ENCODE results near the gene PTPRCAP. TPM values are rescaled to one million over a fixed set of nuclear protein-coding genes. Genes with fewer than 3 reads are reported as not detected.

PTPRCAP gene
- total and polyA plus RNA-seq, 5 experiments from 2014 or later = 212 to 717 (median 647) TPM

DNA sequence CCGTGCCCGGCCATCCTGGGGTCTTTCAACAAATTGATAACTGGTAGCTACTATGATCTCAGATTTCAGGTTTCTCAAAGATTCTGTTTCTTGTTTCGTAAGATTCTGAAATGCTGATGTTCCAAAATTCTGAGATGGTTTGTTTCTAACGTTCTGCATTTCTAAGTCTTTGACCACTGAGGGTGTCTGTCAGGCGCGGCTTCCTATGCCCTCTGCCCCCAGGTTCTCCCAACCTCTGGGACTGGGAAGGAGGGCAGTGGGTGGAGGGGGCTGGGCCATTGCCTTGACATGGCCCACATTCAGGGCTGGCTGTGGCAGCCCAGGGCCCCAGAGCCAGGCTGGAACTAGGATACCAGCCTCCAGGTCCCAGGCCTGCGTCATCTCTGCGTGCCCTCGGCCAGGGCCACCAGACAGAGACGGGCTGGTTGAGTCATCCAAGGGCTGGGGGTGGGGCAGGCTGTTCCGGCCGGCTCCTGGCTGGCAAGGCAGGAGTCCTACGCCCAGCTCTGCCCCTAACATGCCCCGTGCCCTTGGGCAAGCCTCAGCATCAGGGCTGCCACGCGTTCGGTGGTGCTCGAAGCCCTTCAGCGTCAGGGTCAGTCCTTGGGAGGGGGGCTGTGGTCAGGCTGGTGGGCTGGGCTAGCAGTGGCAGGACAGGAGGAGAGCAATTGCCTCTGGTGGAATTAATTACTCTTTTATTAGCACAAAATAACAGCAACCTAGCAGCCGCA lies 26.4 kb upstream of the PTPRCAP start:
- no peaks in the 10 kb centered on the region for H3K36me3 Mint-ChIP-seq
- DNase-seq (no peak), ATAC-seq (no peak)
- POLR2A ChIA-PET = interaction anchor here (0.9 to 28.8 kb wide), 8 partner anchors 9 to 56 kb away, joined by 3 to 780 read pairs (median 50); partner anchors contain the start of genes AIP, CABP4, CARNS1 and CORO1B
- H3K27me3 Mint-ChIP-seq = no peaks in the 10 kb centered on the region
- H3K9me3 Mint-ChIP-seq = no peaks in the 10 kb centered on the region
- H3K27ac Mint-ChIP-seq = peak overlapping the region; percentile 37 to 97 (median 94)
- peak overlapping the region; percentile 81 to 92 (median 88) for H3K4me3 Mint-ChIP-seq
- H3K4me1 Mint-ChIP-seq = peaks cover 18 to 57% (median 39%) of the 10 kb centered on the region in 4 donors

DNA sequence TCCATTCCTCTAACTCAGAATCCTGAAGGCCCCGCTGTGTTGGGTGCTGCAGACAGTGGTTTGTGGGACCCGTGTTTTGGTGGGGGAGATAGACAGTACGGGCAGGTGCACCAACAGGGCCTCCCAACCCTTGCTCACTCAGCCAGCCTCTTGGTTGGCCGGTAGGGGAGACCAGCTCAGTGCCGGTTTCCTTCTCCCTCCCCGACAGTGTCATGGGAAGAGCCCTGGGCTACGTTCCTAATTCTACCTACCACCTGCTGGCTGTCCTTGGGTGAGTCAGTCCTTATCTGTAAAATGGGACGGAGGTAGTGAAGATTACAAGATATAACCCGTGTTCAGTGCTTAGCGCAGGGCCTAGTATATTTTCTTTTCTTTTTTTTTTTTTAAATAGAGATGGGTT lies 25.7 kb upstream of the PTPRCAP start:
- Mint-ChIP-seq H3K4me3 (peak overlapping the region in 3 of 10 donors; percentile 7 to 58 (median 24)), H3K9me3 (no peaks in the 10 kb centered on the region), H3K27ac (peak overlapping the region in 6 of 10 donors; percentile 8 to 95 (median 44)), H3K36me3 (no peaks in the 10 kb centered on the region), H3K4me1 (peaks cover 15 to 54% (median 36%) of the 10 kb centered on the region in 4 donors), H3K27me3 (no peaks in the 10 kb centered on the region)
- POLR2A ChIA-PET = interaction anchor here (0.9 to 28.8 kb wide), 6 partner anchors 8 to 55 kb away, joined by 4 to 780 read pairs (median 86); partner anchors contain the start of genes AIP, CABP4, CORO1B and GPR152
- ATAC-seq (no peak), DNase-seq (peak in 1 of 10 donors; percentile 40)

DNA sequence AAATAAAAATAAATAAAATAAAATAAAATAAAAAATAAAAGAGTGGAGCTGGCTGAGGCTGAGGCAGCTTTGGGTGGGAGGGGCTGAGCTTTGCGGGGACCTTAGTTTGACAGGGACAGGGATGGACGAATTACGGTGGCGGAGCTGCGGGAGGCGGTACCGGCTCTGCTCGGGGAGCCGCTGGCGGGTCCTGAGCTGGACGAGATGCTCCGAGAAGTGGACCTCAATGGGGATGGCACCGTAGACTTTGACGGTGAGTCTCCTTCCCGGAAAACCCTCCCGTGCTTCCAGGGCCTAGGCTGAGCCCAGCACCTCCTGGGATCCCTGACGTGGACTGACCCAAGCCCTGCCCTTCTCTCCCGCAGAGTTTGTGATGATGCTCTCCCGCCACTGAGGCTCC lies 20.8 kb upstream of the PTPRCAP start:
- POLR2A ChIA-PET = interaction anchor here (3.4 to 28.8 kb wide), 4 partner anchors 10 to 39 kb away, joined by 14 to 780 read pairs (median 83); partner anchors contain the start of genes CORO1B, GPR152, PTPRCAP and RPS6KB2
- Mint-ChIP-seq H3K9me3 (no peaks in the 10 kb centered on the region), H3K27me3 (no peaks in the 10 kb centered on the region), H3K4me1 (peaks cover 0 to 34% (median 7%) of the 10 kb centered on the region in 4 donors), H3K27ac (no peak overlapping the region), H3K36me3 (no peaks in the 10 kb centered on the region), H3K4me3 (no peak overlapping the region)
- DNase-seq (peak in 1 of 10 donors; percentile 51), ATAC-seq (no peak)

DNA sequence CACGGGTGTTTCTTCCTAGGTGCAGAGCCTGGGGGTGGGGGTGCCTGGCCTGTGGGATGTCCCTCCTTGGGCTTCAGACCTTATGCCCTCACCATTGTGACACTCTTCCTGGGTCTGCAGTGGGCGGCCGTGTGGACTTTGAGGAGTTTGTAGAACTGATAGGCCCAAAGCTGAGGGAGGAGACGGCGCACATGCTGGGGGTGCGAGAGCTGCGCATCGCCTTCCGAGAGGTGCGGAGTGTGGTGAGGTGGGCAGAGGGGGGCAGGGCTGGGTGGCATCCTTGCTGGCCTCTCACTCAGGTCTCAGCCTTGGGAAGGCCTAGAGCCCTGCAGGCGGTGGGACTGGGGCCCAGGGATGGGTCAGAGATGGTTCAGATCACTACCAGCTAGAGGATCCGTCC lies 20.0 kb upstream of the PTPRCAP start:
- H3K9me3 Mint-ChIP-seq = no peaks in the 10 kb centered on the region
- peaks cover 0 to 30% (median 8%) of the 10 kb centered on the region in 4 donors for H3K4me1 Mint-ChIP-seq
- ATAC-seq (no peak), DNase-seq (peak in 1 of 10 donors; percentile 56)
- H3K36me3 Mint-ChIP-seq = no peaks in the 10 kb centered on the region
- peak overlapping the region in 1 of 10 donors; percentile 37 for H3K4me3 Mint-ChIP-seq
- POLR2A ChIA-PET = interaction anchor here (3.4 to 28.8 kb wide), 4 partner anchors 10 to 23 kb away, joined by 20 to 780 read pairs (median 83); partner anchors contain the start of genes CORO1B, GPR152, PTPRCAP and RPS6KB2
- peak overlapping the region in 3 of 10 donors; percentile 19 to 73 (median 56) for H3K27ac Mint-ChIP-seq
- no peaks in the 10 kb centered on the region for H3K27me3 Mint-ChIP-seq

DNA sequence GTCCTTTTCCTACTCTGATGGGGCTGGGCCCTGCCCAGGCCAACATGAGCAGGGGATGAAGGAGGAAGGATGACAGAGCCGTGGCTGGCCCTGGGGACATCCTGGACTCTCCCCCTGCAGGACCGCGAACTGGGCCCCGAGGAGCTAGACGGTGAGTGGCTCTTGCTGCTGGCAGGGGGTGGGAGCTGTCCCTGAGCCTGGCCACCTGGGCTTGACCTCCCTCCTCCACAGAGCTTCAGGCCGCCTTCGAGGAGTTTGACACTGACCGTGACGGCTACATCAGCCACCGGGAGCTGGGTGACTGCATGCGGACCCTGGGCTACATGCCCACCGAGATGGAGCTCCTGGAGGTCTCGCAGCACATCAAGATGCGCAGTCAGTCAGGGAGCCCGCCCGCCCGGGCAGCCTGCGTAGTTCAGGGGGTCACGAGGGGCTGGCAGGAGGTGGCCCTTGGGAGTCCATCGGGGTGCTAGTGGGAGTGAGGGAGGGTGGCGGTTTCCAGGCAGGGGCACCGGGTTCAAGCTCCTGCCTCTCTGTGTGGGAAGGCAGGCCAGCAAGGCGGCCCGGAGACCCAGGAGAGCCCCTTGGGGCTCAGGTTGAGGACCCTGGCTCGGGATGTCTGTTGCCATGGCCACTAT lies 18.7 kb upstream of the PTPRCAP start:
- peaks cover 0 to 31% (median 11%) of the 10 kb centered on the region in 4 donors for H3K4me1 Mint-ChIP-seq
- ATAC-seq (no peak), DNase-seq (peak in 1 of 10 donors; percentile 34)
- no peaks in the 10 kb centered on the region for H3K27me3 Mint-ChIP-seq
- no peak overlapping the region for H3K27ac Mint-ChIP-seq
- H3K36me3 Mint-ChIP-seq = no peaks in the 10 kb centered on the region
- no peaks in the 10 kb centered on the region for H3K9me3 Mint-ChIP-seq
- H3K4me3 Mint-ChIP-seq = no peak overlapping the region
- POLR2A ChIA-PET = interaction anchor here (0.6 to 28.8 kb wide), 6 partner anchors 9 to 39 kb away, joined by 3 to 780 read pairs (median 14); partner anchors contain the start of genes CORO1B, PTPRCAP, RPS6KB2 and TMEM134

DNA sequence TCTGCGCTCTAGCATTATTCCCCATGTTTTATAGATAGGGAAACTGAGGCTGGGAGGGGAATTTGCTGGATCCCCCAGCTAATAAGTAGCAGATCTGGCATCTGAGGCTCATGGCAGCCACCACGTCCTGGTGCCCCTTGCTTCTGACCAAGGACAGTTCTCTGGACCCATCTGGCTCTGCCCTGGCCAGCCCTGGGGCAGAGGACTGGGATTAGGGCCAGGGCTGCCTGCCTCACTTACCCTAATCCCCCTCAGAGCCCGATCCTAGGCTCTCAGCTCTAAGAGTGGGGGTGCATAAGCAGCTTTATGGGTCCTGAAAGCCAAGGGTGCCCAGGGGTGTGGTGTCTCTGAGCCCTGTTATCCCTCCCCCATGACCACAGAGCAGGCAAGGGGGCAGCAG lies 17.6 kb upstream of the PTPRCAP start, which contains the start of gene CABP4:
CABP4 (plus strand) TSS at position 301 of the 400 bp plus-strand sequence; CDS start at position 371, 70 bp downstream.
- no peaks in the 10 kb centered on the region for H3K27me3 Mint-ChIP-seq
- POLR2A ChIA-PET = interaction anchor here (1.0 to 28.8 kb wide), 5 partner anchors 8 to 20 kb away, joined by 4 to 780 read pairs (median 20); partner anchors contain the start of genes CORO1B, PTPRCAP, RPS6KB2 and TMEM134
- DNase-seq (peak in 1 of 10 donors; percentile 32), ATAC-seq (no peak)
- peaks cover 2 to 34% (median 14%) of the 10 kb centered on the region in 4 donors for H3K4me1 Mint-ChIP-seq
- H3K36me3 Mint-ChIP-seq = no peaks in the 10 kb centered on the region
- H3K4me3 Mint-ChIP-seq = peak within 1 kb of the TSS in 1 of 10 donors; percentile 41
- H3K27ac Mint-ChIP-seq = peak within 1 kb of the TSS in 2 of 10 donors; percentile 69 to 72
- no peaks in the 10 kb centered on the region for H3K9me3 Mint-ChIP-seq

DNA sequence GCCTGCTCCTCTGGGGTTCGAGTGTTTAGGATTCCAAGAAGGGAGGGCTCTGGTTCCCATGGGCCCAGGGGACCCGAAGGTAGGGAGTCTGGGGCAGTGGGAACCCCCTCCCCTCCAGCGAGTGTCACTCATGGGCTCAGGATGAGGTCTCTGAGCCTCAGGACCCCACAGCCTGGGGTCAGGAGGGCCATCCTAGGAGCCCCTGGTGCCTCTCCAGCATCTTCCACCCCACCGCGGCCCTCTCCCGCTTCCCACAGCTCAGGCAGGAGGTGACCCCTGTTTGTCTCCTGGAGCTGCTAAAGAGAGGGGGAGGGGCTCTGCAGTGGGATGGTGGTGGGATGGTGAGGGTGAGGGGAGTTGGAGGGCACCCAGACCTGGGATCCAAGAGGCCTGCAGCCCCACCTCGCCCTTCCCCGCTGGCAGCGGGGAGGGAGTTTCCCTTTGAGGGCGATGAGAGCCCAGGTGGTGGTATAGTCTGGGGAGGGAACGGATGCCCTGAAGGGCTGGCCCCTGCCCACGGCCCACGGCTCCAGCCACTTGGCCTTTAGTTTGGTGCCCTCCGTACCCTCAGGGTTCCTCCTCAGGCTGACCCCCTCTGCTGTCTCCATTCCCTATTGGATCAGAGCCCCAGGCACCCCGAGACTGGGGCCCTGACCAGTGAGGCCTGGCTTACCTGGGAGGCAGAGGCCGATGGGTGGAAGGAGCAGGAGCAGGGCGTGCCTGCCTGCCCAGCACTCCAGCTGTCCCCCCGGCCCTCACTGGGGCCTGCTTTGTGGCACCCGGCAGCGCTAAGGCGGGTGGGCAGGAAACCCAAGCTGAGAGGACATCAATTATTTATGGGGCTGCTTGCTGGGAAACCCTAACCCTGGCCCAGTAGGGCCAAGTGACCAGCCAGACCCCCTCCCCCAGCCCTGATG lies 16.6 kb upstream of the PTPRCAP start:
- no peak overlapping the region for H3K27ac Mint-ChIP-seq
- POLR2A ChIA-PET = interaction anchor here (0.5 to 28.8 kb wide), 7 partner anchors 9 to 59 kb away, joined by 3 to 780 read pairs (median 5); partner anchors contain the start of genes CORO1B, PTPRCAP, RPS6KB2 and TMEM134
- H3K27me3 Mint-ChIP-seq = no peaks in the 10 kb centered on the region
- no peaks in the 10 kb centered on the region for H3K9me3 Mint-ChIP-seq
- H3K4me3 Mint-ChIP-seq = no peak overlapping the region
- no peak for ATAC-seq
- H3K4me1 Mint-ChIP-seq = peaks cover 7 to 34% (median 18%) of the 10 kb centered on the region in 4 donors
- DNase-seq = peak in 1 of 10 donors; percentile 28
- H3K36me3 Mint-ChIP-seq = no peaks in the 10 kb centered on the region

DNA sequence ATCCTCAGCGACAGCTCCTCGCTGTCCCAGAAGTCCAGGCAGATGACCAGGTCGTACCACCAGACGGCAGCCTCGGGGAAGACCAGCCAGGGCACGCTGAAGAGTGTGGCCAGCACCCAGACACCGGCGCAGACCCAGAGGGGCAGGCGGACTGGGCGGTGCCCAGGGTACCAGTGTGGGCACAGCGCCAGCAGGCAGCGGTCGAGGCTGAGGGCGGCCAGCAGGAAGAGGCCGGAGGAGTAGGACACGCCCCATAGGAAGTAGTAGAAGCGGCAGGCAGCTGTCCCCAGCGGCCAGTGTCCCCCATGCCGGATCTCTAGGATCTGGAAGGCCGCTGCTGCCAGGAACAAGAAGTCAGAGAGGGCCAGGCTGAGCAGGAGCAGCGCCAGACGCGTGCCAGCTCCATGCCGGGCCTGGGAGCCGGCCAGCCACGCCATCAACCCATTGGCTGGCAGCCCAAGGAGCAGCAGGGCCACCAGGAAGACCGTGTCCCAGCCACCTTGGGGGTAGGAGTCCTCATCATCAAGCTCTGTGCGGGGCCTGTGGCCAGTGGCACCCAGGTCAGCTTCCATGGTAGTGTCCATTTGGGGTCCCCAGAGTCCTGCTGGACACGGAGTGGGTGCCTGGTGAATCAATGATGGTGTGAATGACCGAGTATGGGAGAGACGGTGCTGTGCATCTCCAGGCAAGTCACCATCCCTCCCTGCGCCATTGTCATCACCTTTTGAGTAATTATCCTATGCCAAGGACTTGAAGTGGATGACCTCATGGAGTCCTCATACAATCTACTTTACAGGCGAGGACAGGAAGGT lies 14.9 kb upstream of the PTPRCAP start, which contains the start of gene GPR152:
GPR152 (minus strand) TSS at position 589 of the 812 bp plus-strand sequence; CDS start at position 584, 5 bp downstream.
- Mint-ChIP-seq H3K9me3 (no peaks in the 10 kb centered on the region), H3K36me3 (no peaks in the 10 kb centered on the region), H3K27ac (peak within 1 kb of the TSS in 3 of 10 donors; percentile 8 to 80 (median 63)), H3K4me1 (peaks cover 11 to 42% (median 27%) of the 10 kb centered on the region in 4 donors), H3K27me3 (no peaks in the 10 kb centered on the region), H3K4me3 (no peak within 1 kb of the TSS)
- ATAC-seq (no peak), DNase-seq (no peak)
- POLR2A ChIA-PET = interaction anchor here (0.6 to 28.8 kb wide), 6 partner anchors 8 to 50 kb away, joined by 4 to 780 read pairs (median 8); partner anchors contain the start of genes CORO1B, PPP1CA, PTPRCAP and RPS6KB2

GRCh38 chr11:67451658-67451976 lies 14.1 kb upstream of the PTPRCAP start:
- peaks cover 11 to 47% (median 30%) of the 10 kb centered on the region in 4 donors for H3K4me1 Mint-ChIP-seq

GRCh38 chr11:67450796-67451657 lies 13.5 kb upstream of the PTPRCAP start:
- Mint-ChIP-seq H3K9me3 (no peaks in the 10 kb centered on the region), H3K27ac (peak overlapping the region in 4 of 10 donors; percentile 48 to 80 (median 62)), H3K4me1 (peaks cover 12 to 52% (median 35%) of the 10 kb centered on the region in 4 donors), H3K36me3 (no peaks in the 10 kb centered on the region), H3K27me3 (no peaks in the 10 kb centered on the region), H3K4me3 (peak overlapping the region in 1 of 10 donors; percentile 50)
- POLR2A ChIA-PET = interaction anchor here (0.6 to 28.8 kb wide), 8 partner anchors 8 to 49 kb away, joined by 3 to 780 read pairs (median 4); partner anchors contain the start of genes CORO1B, PPP1CA, PTPRCAP and RPS6KB2
- DNase-seq (no peak), ATAC-seq (no peak)

More at GRCh38 chr11:67451658-67451976, 14.1 kb upstream of the PTPRCAP start:
- H3K27ac Mint-ChIP-seq = peak overlapping the region in 2 of 10 donors; percentile 63 to 80
- no peak for DNase-seq
- H3K9me3 Mint-ChIP-seq = no peaks in the 10 kb centered on the region
- ATAC-seq = no peak
- H3K36me3 Mint-ChIP-seq = no peaks in the 10 kb centered on the region
- POLR2A ChIA-PET = interaction anchor here (0.8 to 28.8 kb wide), 6 partner anchors 9 to 50 kb away, joined by 3 to 780 read pairs (median 8); partner anchors contain the start of genes CORO1B, PPP1CA, PTPRCAP and RPS6KB2
- peak overlapping the region in 1 of 10 donors; percentile 50 for H3K4me3 Mint-ChIP-seq
- no peaks in the 10 kb centered on the region for H3K27me3 Mint-ChIP-seq
